Pancreas (tissue), 10 donors: ENCODE results near the gene PLD1. TPM values are rescaled to one million over a fixed set of nuclear protein-coding genes. Genes with fewer than 3 reads are reported as not detected.

Experiments used
- ATAC-seq, 4 donors: fragments of 200-7000 bp; cut with Tn5 transposase; one replicate each; pipeline versions ENCODE4 v1.8.0 to v1.9.1; 2020; ENCODE audit warnings: mild to moderate bottlenecking in 4 of 4, moderate library complexity in 4 of 4
- DNase-seq, 6 donors: peaks; one replicate each; pipeline ENCODE4 v3.0.0-alpha.2; 2020
- FAIRE-seq: peaks from 2 replicates; lab custom pipeline; 2012; peaks lifted over from hg19 to GRCh38; lab: Jason Lieb, UNC
- H3K27ac ChIP-seq, 4 donors: fragments of 200-600 bp; sonication (generic); 1 replicate in 3 of 4; 2 replicates in 1 of 4; pipeline versions ENCODE4 v1.5.0 to v1.8.0; 2020
- H3K27me3 ChIP-seq, 4 donors: fragments of 200-600 bp; one replicate each; pipeline ENCODE4 v1.8.0; 2021
- H3K36me3 ChIP-seq, 3 donors: fragments of 200-600 bp; sonication (generic) in 1 of 3; one replicate each; pipeline versions ENCODE4 v1.5.0 to v1.8.0; 2020 to 2021
- H3K4me1 ChIP-seq, 3 donors: fragments of 200-600 bp; one replicate each; pipeline ENCODE4 v1.8.0; 2021
- H3K4me3 ChIP-seq, 4 donors: fragments of 200-600 bp; sonication (generic) in 2 of 4; one replicate each; pipeline versions ENCODE4 v1.5.0 to v1.8.0; 2020 to 2021
- H3K9me3 ChIP-seq, 4 donors: fragments of 200-600 bp; one replicate each; pipeline ENCODE4 v1.8.0; 2021
- WGBS, 2 donors: extraction: QIAGEN DNeasy Blood & Tissue Kit; methylation state at CpG; one replicate each; pipeline ENCODE4 v1.1.7; 2013; 5-methylcytosine and 5-hydroxymethylcytosine counted together
- intact Hi-C, 3 donors: fragments of 100-400 bp; cut with DNase I; formaldehyde crosslinking; loops; one replicate each; pipeline versions ENCODE4 v1.11.1 to v1.14.2; 2022
- polyA plus RNA-seq, 2 donors: library from polyadenylated mRNA; stranded (reverse); fragments of 200-250 nt; gene quantifications; one replicate each; pipeline ENCODE4 v1.2.3, GENCODE V29; 2013
- total RNA-seq, 6 donors: library from RNA; stranded (reverse); fragmentation: NEBNext Ultra II Directional in 4 of 6; extraction: Animal tissue kit (Norgen Biotek cat#: 25700) in 4 of 6; gene quantifications; one replicate each; pipeline versions ENCODE4 v1.2.1 to v1.2.4, GENCODE V29; 2021 to 2023
- TF ChIP-seq, protein P1 (sequence below), 4 donors: fragments of 200-600 bp; sonication (generic) in 3 of 4; IDR thresholded peaks; one replicate each; pipeline versions ENCODE4 v1.5.0 to v1.8.0; 2021; ENCODE audit warnings: antibody characterized with exemption in 4 of 4
- donor health status: healthy with polysubstance abuse.
- donor health status: DM: no; HTN: no; CAD: no; lungs with moderate emphysema.
- donor health status: DM: no; HTN: no; CAD: no.
- donor health status: control.
- donor health status: control.
- donor health status: Bipolar disorder and iron deficiency.
- donor health status: DM: yes; HTN: yes; CAD: no.
- donor health status: DM: no; HTN: no; CAD: no.
- donor health status: DM: no; HTN: no; CAD: no.
- donor health status: DM: yes; HTN: yes; CAD: no.

The PLD1 gene
- total and polyA plus RNA-seq, 8 donors: 14.7 to 62.1 (median 33.7) TPM

DNA sequence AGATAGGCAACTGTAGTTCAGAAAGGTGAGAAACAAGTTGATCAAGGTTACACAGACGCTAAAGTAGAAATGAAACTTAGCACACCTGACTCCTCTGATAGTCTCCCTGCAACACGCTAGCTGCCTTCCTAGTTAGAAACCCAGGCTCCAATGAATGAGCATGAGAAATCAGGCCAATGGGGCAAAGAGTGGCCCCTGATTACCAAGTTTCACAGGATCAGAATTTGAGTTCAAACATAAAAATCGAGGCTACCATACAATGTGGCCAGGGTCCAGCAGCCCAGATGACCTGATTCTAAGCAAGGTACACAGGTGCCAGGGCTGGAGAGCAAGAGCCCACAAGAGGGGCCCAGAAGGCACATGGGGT lies 7.7 kb downstream of the PLD1 start:
- H3K4me3 ChIP-seq: no peak overlapping the region
- H3K27ac ChIP-seq: peak overlapping the region in 2 of 4 donors; percentile 45 to 47
- ATAC-seq: peak in 3 of 4 donors; percentile 57 to 81 (median 68)
- FAIRE-seq: no peak
- no peaks in the 10 kb centered on the region for H3K9me3 ChIP-seq
- no peaks in the 10 kb centered on the region for H3K27me3 ChIP-seq
- intact Hi-C loops: no loop called here
- 18 to 29% methylated on average over 3 of the region's 3 CpGs for WGBS, 2 donors
- no peaks in the 10 kb centered on the region for H3K36me3 ChIP-seq
- DNase-seq: no peak
- TF ChIP-seq, protein P1, sequence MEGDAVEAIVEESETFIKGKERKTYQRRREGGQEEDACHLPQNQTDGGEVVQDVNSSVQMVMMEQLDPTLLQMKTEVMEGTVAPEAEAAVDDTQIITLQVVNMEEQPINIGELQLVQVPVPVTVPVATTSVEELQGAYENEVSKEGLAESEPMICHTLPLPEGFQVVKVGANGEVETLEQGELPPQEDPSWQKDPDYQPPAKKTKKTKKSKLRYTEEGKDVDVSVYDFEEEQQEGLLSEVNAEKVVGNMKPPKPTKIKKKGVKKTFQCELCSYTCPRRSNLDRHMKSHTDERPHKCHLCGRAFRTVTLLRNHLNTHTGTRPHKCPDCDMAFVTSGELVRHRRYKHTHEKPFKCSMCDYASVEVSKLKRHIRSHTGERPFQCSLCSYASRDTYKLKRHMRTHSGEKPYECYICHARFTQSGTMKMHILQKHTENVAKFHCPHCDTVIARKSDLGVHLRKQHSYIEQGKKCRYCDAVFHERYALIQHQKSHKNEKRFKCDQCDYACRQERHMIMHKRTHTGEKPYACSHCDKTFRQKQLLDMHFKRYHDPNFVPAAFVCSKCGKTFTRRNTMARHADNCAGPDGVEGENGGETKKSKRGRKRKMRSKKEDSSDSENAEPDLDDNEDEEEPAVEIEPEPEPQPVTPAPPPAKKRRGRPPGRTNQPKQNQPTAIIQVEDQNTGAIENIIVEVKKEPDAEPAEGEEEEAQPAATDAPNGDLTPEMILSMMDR (IDR thresholded peaks at IDR 0.05): no peak
- peaks cover 13 to 24% (median 20%) of the 10 kb centered on the region in 3 donors for H3K4me1 ChIP-seq

DNA sequence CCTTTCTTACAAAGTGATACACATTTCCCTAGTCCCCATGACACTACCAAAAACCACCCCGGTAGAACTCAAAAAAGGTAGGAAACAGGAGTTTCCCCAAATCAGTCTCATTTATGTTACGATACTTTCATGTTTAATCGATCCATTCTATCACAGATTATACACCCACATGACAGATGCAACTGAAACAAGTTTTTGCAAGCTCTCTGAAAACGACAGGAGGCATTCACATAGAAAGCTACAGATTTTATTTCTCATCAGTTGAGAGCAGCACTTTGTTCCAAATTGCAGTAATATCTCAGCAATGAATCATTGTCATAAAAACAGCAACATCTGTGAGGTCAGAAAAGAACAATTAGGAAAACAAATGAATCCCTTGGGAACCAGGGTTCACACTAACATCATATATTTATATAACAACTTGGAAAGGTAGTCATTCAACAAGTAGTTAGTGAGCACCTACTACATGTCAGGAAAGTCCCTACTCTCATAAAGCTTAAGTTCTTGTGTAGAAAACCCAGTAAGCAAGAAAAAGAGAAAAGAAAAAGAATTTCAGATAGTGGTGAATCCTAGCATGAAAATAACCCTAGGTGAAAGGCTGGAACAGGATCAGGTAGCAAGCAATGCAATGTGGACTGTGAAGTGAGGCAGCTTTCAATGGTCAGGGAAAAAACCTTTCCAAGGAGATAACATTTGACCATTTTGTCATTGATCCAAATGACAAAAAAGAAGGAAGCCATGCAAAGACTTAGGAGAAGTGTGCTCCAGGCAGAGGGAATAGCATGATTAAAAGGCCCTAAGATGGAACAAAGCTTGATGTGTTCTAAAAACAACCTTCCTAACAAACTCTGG lies 8.3 kb downstream of the PLD1 start:
- no peak for DNase-seq
- WGBS, 2 donors: 70% methylated on average over 4 of the region's 4 CpGs
- H3K36me3 ChIP-seq: no peaks in the 10 kb centered on the region
- ATAC-seq: peak in 3 of 4 donors; percentile 19 to 50 (median 44)
- H3K27me3 ChIP-seq: no peaks in the 10 kb centered on the region
- intact Hi-C loops: no loop called here
- H3K4me3 ChIP-seq: no peak overlapping the region
- peak overlapping the region in 2 of 4 donors; percentile 45 to 47 for H3K27ac ChIP-seq
- peaks cover 13 to 24% (median 20%) of the 10 kb centered on the region in 3 donors for H3K4me1 ChIP-seq
- no peak for FAIRE-seq
- H3K9me3 ChIP-seq: no peaks in the 10 kb centered on the region
- TF ChIP-seq, protein P1 (IDR thresholded peaks at IDR 0.05): no peak

DNA sequence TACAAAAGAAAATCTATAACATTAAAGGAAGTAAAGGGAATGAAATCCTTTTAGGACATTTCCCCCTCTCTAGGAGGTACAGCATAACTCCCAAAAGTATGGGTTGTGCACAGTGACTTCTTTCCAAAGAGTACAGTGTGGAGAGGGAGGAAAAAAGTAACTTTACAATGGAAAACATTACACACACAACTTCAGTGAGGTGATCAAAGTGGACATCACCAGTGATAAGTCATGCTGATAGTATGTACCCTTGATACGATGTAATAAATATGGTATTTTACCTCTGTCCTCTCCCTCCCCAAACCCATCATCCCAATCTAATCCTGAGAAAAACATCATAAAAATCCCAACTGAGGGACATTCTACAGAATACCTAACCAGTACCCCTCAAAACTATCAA lies 10.8 kb downstream of the PLD1 start:
- TF ChIP-seq, protein P1 (IDR thresholded peaks at IDR 0.05): no peak
- Histone ChIP-seq H3K36me3 (no peaks in the 10 kb centered on the region), H3K9me3 (no peaks in the 10 kb centered on the region), H3K27ac (no peak overlapping the region), H3K4me1 (peaks cover 11 to 13% (median 12%) of the 10 kb centered on the region in 3 donors), H3K4me3 (no peak overlapping the region), H3K27me3 (no peaks in the 10 kb centered on the region)
- 94 to 95% methylated on average over 1 of the region's 1 CpG for WGBS, 2 donors
- FAIRE-seq (no peak), DNase-seq (no peak), ATAC-seq (no peak)
- intact Hi-C loops: no loop called here

DNA sequence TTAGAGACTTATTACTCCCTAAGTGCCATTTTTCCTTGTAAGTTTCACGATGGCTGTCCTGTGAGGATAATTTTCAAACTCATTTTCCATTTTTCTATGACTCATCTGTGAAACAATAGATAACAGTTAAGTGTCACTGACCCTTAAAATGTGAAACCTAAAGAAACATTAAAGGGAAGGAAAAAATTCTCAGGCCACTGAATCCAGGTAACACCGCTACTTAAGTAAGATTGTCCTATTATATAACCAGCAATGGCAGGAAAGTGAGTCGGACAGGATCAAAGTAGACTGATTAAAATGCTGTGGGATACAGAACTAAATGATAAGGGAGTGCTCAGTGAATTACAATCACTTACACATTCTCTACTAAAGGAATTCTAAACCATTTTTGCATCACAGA lies 12.4 kb downstream of the PLD1 start:
- Histone ChIP-seq H3K27ac (no peak overlapping the region), H3K4me3 (no peak overlapping the region), H3K36me3 (no peaks in the 10 kb centered on the region), H3K27me3 (no peaks in the 10 kb centered on the region), H3K4me1 (peaks cover 11 to 13% (median 12%) of the 10 kb centered on the region in 3 donors), H3K9me3 (no peaks in the 10 kb centered on the region)
- ATAC-seq: no peak
- TF ChIP-seq, protein P1 (IDR thresholded peaks at IDR 0.05): no peak
- intact Hi-C loops: no loop called here
- 84 to 90% methylated on average over 3 of the region's 3 CpGs for WGBS, 2 donors
- no peak for FAIRE-seq
- no peak for DNase-seq

DNA sequence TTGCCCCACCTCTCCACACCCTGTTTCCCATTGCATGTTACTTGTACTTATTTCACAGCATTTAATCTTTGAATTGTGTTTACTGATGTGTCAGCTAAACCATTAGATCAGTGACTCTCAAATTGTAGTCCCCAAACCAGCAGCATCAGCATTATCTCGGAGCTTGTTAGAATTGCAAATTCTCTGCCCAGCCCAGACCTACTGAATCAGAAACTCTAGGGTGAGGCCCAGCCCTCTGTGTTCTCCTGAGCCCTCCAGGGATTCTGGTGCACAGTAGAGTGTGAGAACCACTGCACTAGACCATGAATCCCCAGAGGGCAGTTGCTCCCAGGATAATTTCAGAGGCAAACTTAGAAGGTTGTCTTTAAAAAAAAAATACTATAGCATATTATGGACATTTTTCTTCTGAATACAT lies 13.0 kb downstream of the PLD1 start:
- Histone ChIP-seq H3K9me3 (no peaks in the 10 kb centered on the region), H3K4me3 (no peak overlapping the region), H3K27ac (no peak overlapping the region), H3K27me3 (no peaks in the 10 kb centered on the region), H3K4me1 (peaks cover 5 to 8% (median 6%) of the 10 kb centered on the region in 3 donors), H3K36me3 (no peaks in the 10 kb centered on the region)
- intact Hi-C loops: no loop called here
- 87 to 100% methylated on average over 1 of the region's 1 CpG for whole genome bisulfite sequencing, 2 donors
- FAIRE-seq: no peak
- TF ChIP-seq, protein P1 (IDR thresholded peaks at IDR 0.05): no peak
- peak in 2 of 4 donors; percentile 37 for ATAC-seq
- no peak for DNase-seq
